GM19397 (cell line): ENCODE results near the gene CHN2.
"Not testable (repeated sequence)": the region's sequence is repeated elsewhere in the genome, so short reads cannot be mapped to it uniquely, and the experiment has no call there.

Experiments used
- ATAC-seq: cut with Tn5 transposase; IDR thresholded peaks from one replicate; pipeline ENCODE4 v1.9.1; 2021; ENCODE audit warnings: mild to moderate bottlenecking, moderate library complexity; ENCODE audit not compliant: unreplicated experiment

Gene CHN2

DNA sequence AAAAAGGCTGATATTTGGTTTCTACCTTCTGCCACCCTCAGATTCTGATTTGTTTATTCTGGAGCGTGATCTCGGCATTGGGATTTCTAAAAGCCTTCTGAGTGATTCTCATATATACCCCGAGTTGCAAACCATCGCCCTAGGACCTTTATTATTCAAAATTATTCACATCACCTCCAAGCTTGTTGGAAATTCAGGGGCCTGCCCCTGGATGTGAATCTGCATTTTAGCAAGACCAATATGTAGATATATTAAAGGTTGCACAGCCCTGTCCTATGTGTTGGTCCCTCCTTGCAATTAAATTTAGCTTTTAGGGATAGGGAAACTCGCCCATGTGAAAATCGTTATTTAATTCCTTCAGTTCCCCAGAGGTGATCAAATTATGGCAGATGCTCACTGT lies 9.0 kb upstream of the CHN2 start:
- no peak for ATAC-seq

DNA sequence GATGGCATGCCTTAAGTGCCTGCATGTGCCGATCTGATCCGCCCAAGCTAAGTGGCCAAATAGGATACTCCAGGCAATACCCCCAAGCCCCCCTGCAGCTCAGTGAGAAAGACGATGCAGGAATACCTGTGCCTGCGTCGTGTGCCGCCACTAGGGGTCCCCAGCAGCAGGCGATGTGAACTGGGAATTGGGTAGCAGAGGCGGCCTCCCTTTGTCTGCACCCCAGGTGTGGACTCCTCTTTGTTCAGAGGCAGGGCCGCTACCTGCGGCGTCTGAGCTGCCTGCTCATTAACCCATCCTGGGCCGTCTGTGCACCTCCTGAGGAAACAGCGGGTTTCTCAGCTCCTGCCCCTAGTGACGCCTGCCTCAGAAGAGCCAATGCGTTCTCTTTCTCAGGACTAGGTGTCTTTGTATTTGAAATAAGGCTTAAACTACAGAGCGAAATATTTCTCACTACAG lies 4.8 kb upstream of the CHN2 start:
- ATAC-seq, result no peak

DNA sequence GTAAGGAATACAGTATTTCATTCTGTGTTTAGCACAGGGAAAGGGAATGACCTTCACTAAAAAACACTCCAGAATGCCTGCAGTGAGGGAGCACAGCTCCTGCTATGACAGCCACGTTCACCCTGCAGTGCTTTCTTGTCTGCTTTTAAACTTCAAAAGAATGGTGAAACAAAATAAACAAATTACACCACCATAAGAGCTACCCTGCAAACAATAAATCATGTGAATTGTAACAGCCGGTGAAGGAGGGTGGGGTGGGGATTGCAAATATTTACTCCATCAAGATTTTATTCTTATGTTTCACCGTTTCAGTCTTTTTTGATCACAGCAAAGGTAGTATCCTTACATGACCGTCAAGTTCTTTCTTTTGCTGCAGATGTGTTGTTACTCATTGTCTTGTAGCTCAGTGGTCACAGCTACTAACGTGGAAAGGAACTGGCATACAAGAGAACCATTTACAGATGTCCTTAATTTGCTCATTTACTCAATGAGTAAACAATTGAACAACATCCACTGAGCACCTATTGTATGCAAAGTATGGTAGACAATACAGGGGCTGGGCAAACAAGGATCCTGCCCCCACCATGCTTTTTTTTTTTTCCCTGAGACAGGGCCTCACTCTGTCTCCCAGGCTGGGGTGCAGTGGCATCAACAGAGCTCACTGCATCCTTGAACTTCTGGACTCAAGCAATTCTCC lies 4.1 kb upstream of the CHN2 start:
- ATAC-seq, result no peak

DNA sequence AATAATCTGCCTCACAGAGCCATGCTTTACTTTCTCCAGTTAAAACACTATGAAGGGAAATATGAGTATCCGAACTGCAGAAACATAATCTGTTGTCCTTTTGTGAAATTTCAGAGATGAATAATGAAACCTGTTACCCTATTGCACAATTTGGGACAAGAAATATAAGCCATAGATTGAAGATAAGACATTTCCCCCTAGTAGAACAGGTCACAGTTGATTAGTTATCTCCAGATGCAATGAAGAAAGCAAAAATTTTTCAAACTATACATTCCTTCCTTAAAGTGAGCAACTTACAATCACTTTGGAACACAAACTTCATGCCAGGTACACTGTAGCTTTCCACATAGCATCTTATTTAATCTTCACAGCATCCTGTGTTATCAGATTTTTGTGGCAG lies 2.3 kb upstream of the CHN2 start:
- ATAC-seq, result no peak

DNA sequence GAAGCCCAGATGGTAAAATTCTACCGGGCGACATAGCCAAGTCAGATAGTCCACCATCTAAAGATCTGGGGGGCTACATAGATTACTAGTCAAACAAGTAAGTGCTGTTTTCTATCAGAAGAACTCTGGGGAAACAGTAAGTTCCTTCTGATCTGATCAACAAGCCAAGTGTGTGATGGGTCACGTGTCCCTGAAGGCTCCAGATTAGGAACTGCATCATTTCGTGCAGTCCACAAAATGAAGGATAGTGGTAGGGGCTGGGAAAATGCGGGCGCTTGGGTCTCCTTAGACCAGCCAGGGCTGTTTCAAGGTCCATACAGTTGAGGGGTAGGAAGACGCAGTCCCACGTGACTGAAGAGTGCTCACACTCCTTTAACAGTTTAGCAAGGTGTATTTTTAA lies 1.8 kb upstream of the CHN2 start:
- no peak for ATAC-seq

DNA sequence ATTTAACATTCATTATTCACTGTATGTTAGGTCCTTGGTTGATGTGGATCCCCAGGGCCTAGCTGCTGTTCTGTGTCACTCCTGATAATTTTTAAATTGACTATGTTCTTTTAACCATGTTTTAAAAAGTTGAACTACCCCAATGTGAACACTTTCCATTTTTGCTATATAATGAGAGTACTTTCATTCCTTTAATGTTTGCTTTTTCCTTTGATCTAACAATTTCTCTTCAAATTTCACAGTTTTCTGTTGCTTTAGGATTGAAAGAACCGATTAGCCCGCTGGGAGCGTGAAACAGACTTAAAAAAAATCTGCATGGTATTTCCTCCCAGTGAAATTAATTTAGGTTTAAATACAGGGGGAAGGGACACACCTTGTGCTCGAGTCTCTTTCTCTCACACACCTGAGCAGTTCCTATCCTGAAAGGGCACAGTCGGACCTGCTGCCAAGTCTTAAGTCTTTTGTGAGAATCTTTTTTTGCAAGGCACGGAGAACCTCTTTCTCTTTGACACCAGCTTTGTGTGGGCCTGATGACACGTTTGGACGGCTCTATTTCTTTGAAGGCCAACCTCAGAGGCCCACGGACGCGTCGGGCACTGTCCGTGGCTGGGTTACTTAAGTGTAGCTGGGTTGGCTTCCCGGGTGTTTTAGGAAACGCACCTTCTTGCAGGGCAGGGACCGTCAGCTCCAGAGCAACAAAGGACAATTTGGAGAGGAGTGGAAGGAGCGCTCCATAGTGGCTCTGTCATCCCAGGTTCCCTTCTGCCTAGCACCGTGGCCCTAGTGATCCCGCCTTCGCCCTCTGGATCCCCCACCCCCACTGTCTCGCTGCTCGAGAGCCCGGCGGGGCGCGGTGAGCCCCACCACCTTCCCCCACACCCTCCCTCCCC lies 1.0 kb upstream of the CHN2 start:
- no peak for ATAC-seq

DNA sequence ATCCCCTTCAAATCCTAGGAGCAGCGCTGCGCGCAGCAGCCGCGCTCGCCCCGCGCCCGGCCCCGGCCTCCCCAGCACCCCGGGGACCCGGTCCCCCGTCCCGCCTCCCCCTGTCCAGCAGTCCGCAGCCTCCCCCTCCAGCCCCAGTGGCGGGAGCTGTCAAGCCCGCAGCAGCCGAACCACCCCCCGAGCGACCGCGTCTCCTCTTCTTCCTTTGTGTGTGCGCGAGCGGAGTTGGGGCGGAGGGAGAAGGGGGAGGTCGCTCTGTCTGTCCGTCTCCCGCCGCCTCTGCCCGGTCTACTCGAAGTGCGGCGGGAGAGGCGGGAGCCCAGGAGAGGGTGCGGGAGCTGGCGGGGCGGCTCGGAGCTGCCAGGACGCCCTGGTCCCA lies 375 bp upstream of the CHN2 start:
- ATAC-seq, result no peak

DNA sequence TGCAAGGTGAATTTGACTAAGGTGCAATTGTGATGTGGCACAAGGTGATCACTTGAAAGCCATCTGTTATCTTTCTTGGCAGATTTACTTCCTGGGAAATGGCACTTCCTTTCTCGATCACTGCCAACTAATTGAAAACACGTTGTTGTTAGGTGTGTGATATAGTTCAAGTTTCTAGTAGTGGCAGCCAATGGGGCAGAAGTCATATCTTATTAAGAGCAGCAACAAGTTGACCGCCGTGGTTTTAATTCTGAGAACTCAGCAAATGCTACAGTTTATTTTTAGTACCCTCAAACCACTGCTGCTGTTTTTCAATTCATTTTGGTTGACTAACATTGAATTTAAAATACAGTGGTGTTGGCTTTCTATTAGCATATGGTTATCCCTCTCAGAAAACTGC lies 1.6 kb downstream of the CHN2 start:
- ATAC-seq, result no peak

DNA sequence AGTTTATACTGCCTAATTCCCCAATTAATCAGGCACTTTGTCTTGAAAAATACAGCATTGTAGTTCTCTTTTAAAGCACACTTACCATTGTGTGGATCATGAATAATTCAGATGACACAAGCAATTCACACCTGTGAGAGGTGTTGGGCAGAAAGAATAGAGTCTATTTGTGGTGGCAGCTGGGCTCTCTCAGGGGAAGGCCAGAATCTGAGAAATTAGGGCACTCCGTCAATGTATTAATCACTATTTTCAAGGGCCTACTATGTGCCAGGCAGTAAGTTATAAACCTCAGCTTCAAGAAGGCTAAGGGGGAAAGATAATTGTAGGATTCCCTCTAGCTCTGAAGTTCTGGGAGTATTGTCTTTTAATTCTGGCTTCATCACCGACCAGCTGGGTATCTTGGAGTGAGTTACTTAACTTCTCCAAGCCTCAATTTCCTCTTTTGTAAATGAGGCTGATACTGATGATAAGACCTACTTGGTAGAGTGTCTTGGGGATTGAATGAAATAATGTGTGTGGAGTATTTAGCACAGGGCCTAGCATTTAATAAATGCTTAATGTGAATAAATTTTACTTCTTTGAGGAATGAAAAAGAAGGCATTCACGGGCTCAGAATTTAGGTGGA lies 2.5 kb downstream of the CHN2 start:
- no peak for ATAC-seq

DNA sequence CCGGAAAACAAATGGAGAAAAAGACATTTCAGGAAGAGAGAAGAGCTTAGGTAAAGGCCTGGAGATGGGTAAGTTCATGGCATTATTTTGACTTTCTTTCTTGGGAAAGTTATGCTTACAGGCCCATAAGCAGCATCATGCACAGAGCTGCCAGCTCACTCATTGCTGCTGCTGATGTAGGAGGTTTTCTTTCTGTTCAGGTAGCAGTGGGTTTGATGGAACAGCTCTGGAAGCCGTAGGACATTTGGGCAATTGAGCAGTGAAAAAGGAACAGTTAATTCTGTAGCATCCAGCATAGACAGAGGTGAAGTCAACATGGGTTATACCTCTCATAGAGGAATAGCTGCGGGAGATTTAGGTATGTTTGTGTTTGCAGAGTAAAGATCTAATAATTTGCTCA lies 3.3 kb downstream of the CHN2 start:
- ATAC-seq, result no peak

DNA sequence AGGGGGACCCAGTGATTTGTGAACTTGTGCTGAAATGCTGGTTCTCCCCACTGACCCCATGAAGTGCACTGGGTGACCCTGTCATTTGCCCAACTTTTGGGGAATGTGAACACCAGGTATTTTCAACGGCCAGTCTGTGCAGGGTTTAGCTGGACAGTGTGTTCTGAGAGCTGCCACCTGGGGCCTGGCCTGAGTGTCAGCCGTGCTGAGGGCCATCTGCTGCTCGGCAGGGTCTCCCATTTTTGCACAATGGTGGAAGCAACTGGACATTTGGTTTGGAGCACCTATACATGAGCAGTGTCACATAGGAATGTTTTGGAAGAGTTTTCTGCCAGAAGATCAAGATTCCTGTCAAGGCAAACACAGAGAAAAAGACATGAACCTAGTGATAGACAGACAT lies 5.2 kb downstream of the CHN2 start:
- ATAC-seq, result no peak

DNA sequence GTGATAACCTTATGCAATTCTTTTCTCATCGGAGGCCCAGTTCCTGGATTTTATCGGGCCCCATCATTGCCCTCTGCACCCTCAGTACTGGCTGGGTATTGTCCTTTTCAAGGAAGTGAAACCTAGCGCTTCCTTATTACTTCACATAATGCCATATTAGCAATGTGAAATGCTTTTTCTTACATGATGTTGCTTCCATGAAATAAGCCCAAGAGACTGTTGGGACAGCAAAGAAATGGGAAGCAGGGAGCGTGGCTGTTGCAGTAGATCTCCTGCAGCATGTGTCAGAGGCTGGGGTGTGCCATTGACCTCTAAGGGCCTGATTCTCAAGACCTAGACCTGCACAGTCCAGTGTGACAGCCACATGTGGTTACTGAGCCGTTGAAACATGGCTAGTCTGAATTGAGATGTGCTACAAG lies 8.1 kb downstream of the CHN2 start:
- no peak for ATAC-seq

DNA sequence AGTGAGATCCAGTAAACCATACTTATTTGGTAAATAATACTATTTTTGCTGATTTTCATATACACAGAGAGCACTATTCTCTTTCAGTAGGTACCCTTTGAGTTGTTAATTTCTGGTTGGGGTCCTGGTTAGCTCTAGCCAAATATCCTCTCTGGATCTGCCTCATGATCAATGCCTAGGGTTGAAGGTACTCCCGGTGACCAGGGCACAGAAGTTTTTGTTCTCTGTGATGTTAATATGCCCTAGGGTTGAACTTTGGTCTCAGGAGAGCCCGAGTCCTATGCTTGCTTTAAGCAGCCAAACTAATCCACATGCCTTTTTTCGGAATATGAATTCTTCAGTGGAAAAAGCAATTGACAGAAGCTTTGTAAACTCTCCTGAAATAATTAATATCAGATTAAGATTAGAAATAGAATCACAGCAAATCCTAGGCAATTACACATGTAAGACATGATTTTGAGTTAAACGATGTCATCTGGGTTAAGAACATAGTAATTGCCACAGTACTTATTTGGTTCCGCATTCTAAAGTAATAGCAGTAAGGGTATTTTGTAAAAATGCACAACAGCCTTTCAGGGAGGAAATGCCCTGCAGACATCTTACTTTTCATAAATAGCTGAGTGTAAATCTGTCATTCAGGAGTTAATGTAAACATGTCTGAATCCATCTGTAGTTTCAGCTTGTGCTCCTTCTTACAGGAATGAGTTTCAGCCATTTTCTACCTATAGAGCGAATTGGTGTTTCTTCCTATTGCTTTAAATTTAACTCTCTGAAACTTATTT lies 10.1 kb downstream of the CHN2 start:
- ATAC-seq, result no peak

DNA sequence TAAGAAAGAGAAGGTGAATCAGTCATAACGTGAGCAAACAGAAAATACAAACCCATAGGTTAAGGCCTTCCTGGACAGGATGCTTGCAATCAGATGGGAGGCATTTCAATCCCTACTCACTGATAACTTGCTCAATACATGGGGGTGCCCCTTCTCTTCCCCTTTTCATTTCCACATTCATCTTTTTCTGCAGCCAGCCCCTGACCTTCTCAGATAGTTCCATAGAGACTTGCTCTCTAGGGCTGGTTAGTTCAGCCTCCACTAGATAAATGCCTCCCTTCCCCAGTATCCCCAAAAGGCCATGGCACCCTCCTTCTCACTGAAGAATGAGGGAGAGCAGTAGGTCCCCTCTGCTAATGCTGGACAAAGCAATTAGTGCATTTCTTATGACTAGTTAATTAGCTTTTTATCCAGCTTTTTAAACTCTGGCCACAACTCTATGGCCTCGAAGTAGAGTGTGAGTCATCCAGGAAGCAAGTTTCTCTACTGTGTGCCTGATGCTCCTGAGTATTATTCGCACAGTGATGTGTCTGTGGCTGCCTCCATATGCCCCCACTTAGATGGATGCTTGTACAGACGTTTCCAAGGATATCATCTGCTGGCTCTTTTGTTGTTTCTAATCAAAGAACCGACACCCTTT lies 12.7 kb downstream of the CHN2 start:
- ATAC-seq, result no peak

DNA sequence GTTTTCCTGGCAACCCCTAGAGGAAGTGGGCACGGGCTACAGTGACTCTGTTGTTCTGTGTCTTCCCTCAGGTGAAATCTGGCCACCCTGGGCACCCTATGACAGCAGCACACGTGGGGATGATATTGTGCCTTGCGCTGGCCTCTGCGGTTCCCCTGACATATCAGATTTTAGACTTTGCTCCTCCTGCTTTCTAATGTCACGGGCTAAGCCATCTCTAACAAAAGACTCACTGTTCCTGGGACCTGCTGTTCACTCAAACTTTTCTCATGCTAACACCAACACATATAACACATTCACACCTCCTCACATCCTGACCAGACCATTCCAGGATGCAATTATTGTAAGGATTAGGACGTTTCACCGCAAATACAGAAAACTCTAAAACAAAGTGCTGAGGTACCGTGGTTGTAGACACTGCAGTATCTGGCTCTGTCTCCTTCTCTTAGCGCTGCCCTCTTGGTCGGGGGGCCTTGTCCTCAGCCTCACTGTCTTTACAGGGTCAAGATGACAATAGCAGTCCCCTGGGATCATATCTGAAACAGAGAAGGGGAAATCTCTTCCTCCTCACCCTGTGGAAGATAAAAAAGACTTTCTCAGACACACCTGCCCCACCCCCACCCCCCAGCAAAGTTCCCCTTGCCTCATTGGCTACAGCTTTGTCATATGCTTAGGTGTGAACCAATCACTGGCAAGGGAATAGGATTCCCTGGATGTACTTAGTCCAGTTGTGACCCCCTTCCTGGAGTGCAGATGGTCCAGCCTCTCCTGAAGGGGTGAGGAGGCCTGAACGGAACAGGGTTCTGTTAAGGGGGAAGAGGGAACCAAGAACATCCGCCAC lies 14.1 kb downstream of the CHN2 start:
- ATAC-seq, result no peak

DNA sequence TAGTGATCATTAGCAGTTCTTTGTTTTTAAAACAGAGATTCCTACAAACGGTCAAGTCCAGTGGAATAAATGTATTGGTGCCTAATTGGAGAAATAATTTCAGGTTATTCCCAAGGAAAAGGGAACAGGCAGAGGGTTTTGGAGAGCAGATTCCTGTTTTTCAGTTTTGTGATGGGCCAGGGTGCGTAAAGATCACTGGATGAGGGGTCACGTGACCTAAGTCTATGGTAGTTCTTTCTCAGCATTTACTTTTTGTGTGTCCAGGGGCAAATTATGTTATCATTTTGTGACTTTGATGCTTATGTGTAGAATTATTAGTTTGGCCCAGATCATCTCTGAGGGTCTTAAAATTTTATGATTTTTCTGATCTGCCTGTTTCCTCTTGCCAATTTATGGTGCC lies 15.2 kb downstream of the CHN2 start:
- no peak for ATAC-seq

DNA sequence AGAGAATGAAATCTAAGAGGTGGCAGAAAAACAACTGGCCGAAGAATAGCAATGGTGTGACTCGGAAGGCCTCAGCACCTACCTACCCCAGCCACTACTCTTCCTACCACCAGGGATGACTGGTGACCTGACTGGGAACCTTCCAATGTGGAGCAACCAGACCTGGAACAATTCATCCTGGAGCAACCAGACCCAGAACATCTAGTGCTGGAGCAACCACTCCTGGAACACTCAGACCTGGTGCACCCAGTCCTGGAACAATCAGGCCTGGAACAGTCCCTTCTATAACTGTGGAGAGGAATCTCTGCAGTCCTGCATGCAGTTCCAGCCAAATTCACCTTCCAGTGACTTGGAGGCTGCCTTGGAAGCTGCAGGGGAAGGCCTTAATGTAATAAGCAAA lies 18.2 kb downstream of the CHN2 start:
- not testable (repeated sequence) for ATAC-seq

DNA sequence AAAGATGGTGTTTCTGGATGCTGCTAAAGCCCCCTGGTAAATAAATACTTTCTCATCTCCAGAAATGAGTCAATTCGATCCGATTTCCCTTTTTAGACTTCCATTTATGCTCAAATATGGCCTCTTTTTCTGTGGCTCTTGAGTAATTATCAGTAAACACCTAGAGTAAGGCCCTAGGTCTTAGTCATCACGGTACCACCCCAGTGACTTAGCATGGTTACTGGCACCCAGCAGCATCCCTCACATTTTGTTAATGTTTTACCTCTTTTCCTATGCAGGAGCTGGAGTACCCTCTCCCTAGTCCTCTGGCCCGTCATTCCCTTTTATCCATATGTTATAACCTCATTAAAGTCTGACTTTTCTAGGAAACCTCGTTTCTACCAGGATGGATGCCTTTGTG lies 19.5 kb downstream of the CHN2 start:
- no peak for ATAC-seq

DNA sequence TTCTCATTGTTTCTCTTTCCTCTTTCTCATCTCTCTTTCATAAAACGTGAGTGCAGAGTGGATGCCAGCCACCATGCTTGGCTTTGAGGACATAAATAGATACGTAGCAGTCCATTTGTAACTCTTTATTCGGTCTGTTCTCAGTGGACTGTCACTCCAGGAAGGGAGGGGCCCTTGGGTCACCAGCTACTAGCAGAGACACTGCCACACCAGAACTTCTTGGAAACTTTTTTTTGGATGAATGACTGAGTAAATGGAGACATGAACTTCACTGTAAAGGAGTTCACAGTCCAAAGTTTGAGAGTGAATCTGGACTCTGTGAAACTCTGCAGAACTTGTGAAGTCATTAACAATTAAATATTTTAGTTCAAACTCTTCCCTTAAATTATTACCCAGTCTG lies 20.2 kb downstream of the CHN2 start:
- no peak for ATAC-seq

DNA sequence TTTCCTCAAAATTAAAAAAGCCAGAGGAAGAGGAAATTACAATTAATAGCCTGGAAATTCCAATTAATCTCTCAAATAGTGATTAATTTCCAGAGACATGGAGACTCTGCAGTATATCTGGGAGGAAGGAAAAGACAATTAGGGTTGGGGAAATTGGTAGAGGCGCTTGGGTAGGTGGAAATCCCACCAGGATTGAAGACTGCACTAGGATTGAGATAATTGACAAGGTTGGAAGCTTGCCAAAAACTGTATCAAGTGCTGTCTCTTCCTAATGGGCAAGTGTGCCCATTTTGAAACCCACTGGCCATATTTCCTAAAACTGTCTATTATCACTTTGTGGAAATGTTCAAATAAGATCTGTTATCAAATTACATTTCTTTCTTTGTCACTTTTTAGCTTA lies 21.6 kb downstream of the CHN2 start:
- ATAC-seq, result no peak
